SK-N-SH treated with all-trans-retinoic acid at 6 μM for 48 hours (cell line): Measurements from ENCODE around the gene PDE4B.

Experiments used
- ATAC-seq: fragments of 200-7000 bp; cut with Tn5 transposase; 3 replicates; pipeline ENCODE4 v1.9.1; 2020; ENCODE audit warnings: mild to moderate bottlenecking, moderate library complexity
- BACH2 ChIP-seq: fragments of 250-450 bp; sonication (Bioruptor Pico); IDR thresholded peaks from 2 replicates; pipeline ENCODE4 v1.9.0; 2021; ENCODE audit warnings: mild to moderate bottlenecking, borderline replicate concordance
- CREB5 ChIP-seq: fragments of 250-450 bp; sonication (Bioruptor Pico); IDR thresholded peaks from 2 replicates; pipeline ENCODE4 v1.5.1; 2020; ENCODE audit warnings: low read depth, mild to moderate bottlenecking, moderate library complexity
- CSDC2 ChIP-seq: fragments of 250-450 bp; sonication (Bioruptor Pico); IDR thresholded peaks from 2 replicates; pipeline ENCODE4 v1.5.0; 2020; ENCODE audit warnings: mild to moderate bottlenecking, moderate library complexity
- CSRNP3 ChIP-seq: fragments of 250-450 bp; sonication (Bioruptor Pico); IDR thresholded peaks from 2 replicates; pipeline ENCODE4 v1.5.1; 2021; ENCODE audit warnings: mild to moderate bottlenecking, moderate library complexity
- ESRRG ChIP-seq: fragments of 250-450 bp; sonication (Bioruptor Pico); IDR thresholded peaks from 2 replicates; pipeline ENCODE4 v1.6.1; 2021; ENCODE audit warnings: mild to moderate bottlenecking
- GLIS3 ChIP-seq: fragments of 250-450 bp; sonication (Bioruptor Pico); IDR thresholded peaks from 2 replicates; pipeline ENCODE4 v1.5.0; 2020; ENCODE audit warnings: mild to moderate bottlenecking, moderate library complexity
- ISL1 ChIP-seq: fragments of 250-450 bp; sonication (Bioruptor Pico); IDR thresholded peaks from 2 replicates; pipeline ENCODE4 v2.1.2; 2022; ENCODE audit warnings: mild to moderate bottlenecking, moderate library complexity
- OSR1 ChIP-seq: fragments of 250-450 bp; sonication (Bioruptor Pico); IDR thresholded peaks from 2 replicates; pipeline ENCODE4 v1.8.0; 2022; ENCODE audit warnings: moderate library complexity, mild to moderate bottlenecking, inconsistent platforms
- PATZ1 ChIP-seq: fragments of 250-450 bp; sonication (Bioruptor Pico); IDR thresholded peaks from 2 replicates; pipeline ENCODE4 v1.8.0; 2020; ENCODE audit warnings: mild to moderate bottlenecking, moderate library complexity, borderline replicate concordance
- POU6F1 ChIP-seq: fragments of 250-450 bp; sonication (Bioruptor Pico); IDR thresholded peaks from 2 replicates; pipeline ENCODE4 v1.8.0; 2021; ENCODE audit warnings: low read depth, mild to moderate bottlenecking, moderate library complexity, borderline replicate concordance
- PPARA ChIP-seq: fragments of 250-450 bp; sonication (Bioruptor Pico); IDR thresholded peaks from 2 replicates; pipeline ENCODE4 v1.5.0; 2020; ENCODE audit warnings: mild to moderate bottlenecking, borderline replicate concordance
- RARB ChIP-seq: fragments of 250-450 bp; sonication (Bioruptor Pico); IDR thresholded peaks from 2 replicates; pipeline ENCODE4 v1.8.0; 2021; ENCODE audit warnings: mild to moderate bottlenecking, moderate library complexity
- TCF4 ChIP-seq: fragments of 250-450 bp; sonication (Bioruptor Pico); IDR thresholded peaks from 2 replicates; pipeline ENCODE4 v1.8.0; 2021; ENCODE audit warnings: mild to moderate bottlenecking, moderate library complexity, borderline replicate concordance
- TOX ChIP-seq: fragments of 250-450 bp; sonication (Bioruptor Pico); IDR thresholded peaks from 2 replicates; pipeline ENCODE4 v1.8.0; 2021; ENCODE audit warnings: mild to moderate bottlenecking, moderate library complexity, borderline replicate concordance
- TSHZ2 ChIP-seq: fragments of 250-450 bp; sonication (Bioruptor Pico); IDR thresholded peaks from 2 replicates; pipeline ENCODE4 v1.5.0; 2020; ENCODE audit warnings: mild to moderate bottlenecking, moderate library complexity
- ZFP3 ChIP-seq: fragments of 250-450 bp; sonication (Bioruptor Pico); IDR thresholded peaks from 2 replicates; pipeline ENCODE4 v1.5.0; 2020; ENCODE audit warnings: mild to moderate bottlenecking, moderate library complexity
- ZNF565 ChIP-seq: fragments of 450-650 bp; formaldehyde crosslinking; conservative IDR thresholded peaks from 2 replicates; pipeline ENCODE4 v1.5.0; 2020; ENCODE audit warnings: low read depth, mild to moderate bottlenecking, moderate library complexity
- ZNF70 ChIP-seq: fragments of 450-650 bp; formaldehyde crosslinking; IDR thresholded peaks from 2 replicates; pipeline ENCODE4 v1.5.0; 2020; ENCODE audit warnings: mild to moderate bottlenecking, moderate library complexity
- ZNF8 ChIP-seq: fragments of 450-650 bp; formaldehyde crosslinking; IDR thresholded peaks from 2 replicates; pipeline ENCODE4 v1.5.0; 2020; ENCODE audit warnings: mild to moderate bottlenecking, moderate library complexity

Gene PDE4B

GRCh38 chr1:65825741-65826140 is 33.0 kb downstream of the PDE4B start:
- ATAC-seq, result no peak; the same call in 2 of the 3 replicates
- TF ChIP-seq TSHZ2 (CRISPR knock-in tag) (no peak), RARB (CRISPR knock-in tag) (no peak), ESRRG (no peak), CSDC2 (CRISPR knock-in tag) (no peak), CSRNP3 (CRISPR knock-in tag) (no peak), POU6F1 (no peak), TCF4 (CRISPR knock-in tag) (no peak), ISL1 (no peak), ZFP3 (CRISPR knock-in tag) (no peak), BACH2 (CRISPR knock-in tag) (no peak), GLIS3 (CRISPR knock-in tag) (no peak), ZNF8 (CRISPR knock-in tag) (no peak), PATZ1 (CRISPR knock-in tag) (no peak), OSR1 (CRISPR knock-in tag) (no peak), PPARA (CRISPR knock-in tag) (no peak), CREB5 (CRISPR knock-in tag) (no peak), TOX (CRISPR knock-in tag) (no peak)
- TF ChIP-seq, all 23 proteins: peak for 0

- ATAC-seq, result no peak
- TF ChIP-seq CSRNP3 (CRISPR knock-in tag) (no peak), ZNF70 (CRISPR knock-in tag) (no peak), ESRRG (no peak), ISL1 (no peak), OSR1 (CRISPR knock-in tag) (no peak)
These were observed 34.1 kb downstream of the PDE4B start for GRCh38 chr1:65826782-65827181.

- no peak for ATAC-seq
- TF ChIP-seq TSHZ2 (CRISPR knock-in tag), result no peak
- no peak for TF ChIP-seq POU6F1
- TF ChIP-seq ZNF565, result no peak
- TF ChIP-seq, all 23 proteins: peak for 0
These were observed 34.7 kb downstream of the PDE4B start for GRCh38 chr1:65827346-65827745.
